ENCODE measurements around the gene HDGF.

GRCh38 chr1:156785458-156785857, 34.0 kb upstream of the HDGF start:
- TF ChIP-seq CTCF (IDR thresholded peaks at IDR 0.05; ENCODE audit: low read depth, low read length, poor library complexity, severe bottlenecking): no peak
- TF ChIP-seq EZH2phosphoT487 (IDR thresholded peaks at IDR 0.05; ENCODE audit: borderline replicate concordance, low read length): no peak
